ENCODE results near the gene SGPL1.
"Not testable (repeated sequence)": the region's sequence is repeated elsewhere in the genome, so short reads cannot be mapped to it uniquely, and the experiment has no call there.

SGPL1 gene, protein sequence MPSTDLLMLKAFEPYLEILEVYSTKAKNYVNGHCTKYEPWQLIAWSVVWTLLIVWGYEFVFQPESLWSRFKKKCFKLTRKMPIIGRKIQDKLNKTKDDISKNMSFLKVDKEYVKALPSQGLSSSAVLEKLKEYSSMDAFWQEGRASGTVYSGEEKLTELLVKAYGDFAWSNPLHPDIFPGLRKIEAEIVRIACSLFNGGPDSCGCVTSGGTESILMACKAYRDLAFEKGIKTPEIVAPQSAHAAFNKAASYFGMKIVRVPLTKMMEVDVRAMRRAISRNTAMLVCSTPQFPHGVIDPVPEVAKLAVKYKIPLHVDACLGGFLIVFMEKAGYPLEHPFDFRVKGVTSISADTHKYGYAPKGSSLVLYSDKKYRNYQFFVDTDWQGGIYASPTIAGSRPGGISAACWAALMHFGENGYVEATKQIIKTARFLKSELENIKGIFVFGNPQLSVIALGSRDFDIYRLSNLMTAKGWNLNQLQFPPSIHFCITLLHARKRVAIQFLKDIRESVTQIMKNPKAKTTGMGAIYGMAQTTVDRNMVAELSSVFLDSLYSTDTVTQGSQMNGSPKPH

DNA sequence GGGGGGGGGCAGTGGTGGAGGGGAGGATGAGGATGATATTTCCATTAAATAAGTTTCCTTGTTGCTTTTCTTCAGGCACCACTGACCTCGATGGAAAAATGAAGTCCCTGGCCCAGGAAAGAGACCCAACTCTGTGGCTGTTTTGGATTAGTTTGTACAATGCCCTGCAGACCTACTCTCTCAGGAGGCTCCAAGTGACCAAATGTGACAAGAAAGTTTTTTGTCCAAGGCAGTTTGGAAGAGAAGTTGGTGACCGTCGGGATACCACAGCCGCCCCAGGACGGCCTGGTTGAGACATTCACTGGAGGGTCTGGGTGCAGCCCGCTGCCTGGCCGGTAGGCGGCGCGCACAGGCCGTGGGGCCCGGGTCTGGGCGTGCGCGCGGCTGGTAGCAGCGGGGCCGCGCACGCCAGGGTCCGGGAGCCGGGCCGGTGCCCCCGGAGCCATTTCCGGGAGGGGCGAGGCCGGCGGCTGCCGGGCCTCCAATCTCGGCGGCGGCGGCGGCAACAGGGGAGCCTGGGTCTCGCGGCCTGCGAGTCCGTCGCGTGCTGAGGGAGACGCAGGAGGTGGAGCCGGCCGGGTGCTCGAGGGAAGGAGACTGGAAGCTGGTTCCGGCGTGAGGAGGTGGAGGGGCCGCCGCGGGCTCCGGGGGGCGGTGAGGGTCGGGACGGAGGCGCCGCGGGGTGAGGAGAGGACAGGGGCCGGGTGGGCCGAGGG is at the start of gene SGPL1:
Gene SGPL1, plus strand, starts transcription at position 445 of the 716 bp plus-strand sequence. CDS start 906 bp downstream, outside the sequence.
- DNase-seq = peak; percentile 59 to 62

DNA sequence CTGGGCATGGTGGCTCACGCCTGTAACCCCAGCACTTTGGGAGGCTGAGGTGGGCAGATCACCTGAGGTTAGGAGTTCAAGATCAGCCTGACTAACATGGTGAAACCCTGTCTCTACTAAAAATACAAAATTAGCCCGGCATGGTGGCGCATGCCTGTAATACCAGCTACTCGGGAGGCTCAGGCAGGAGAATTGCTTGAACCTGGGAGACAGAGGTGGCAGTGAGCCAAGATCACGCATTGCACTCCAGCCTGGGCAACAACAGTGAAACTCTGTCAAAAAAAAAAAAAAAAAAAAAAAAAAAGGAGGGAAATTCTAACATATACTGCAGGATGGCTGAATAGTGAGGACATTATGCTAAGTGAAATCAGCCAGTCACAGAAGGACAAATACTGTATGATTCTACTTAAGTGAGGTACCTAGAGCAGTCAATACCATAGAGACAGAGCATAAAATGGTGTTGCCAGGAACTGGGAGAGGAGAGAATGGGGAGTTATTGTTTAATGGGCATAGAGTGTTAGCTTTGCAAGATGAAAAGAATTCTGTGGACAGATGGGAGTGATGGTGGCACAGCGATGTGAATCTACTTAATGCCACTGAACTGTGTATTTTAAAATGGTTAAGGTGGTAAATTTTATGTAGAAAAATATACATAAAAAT is 47.6 kb upstream of the SGPL1 start:
- not testable (repeated sequence) for DNase-seq

DNA sequence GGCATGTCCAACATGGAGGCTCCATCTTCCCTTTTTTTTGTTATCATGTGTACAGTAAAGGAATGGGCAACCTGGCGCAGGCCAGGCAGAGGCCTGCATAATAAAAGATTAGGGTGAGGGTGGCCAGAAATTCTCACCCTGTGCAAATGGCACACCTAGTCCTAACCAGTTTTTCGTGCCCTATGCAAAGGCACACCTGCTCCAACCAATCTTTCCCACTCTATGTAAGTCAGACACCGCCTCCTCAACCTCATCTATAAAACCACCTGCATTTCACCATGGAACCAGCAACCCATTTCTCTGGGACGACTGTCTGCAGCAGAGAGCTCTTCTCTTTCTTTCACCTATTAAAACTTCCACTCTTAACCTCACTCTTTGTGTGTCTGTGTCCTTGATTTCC is 46.6 kb upstream of the SGPL1 start:
- DNase-seq = no peak

DNA sequence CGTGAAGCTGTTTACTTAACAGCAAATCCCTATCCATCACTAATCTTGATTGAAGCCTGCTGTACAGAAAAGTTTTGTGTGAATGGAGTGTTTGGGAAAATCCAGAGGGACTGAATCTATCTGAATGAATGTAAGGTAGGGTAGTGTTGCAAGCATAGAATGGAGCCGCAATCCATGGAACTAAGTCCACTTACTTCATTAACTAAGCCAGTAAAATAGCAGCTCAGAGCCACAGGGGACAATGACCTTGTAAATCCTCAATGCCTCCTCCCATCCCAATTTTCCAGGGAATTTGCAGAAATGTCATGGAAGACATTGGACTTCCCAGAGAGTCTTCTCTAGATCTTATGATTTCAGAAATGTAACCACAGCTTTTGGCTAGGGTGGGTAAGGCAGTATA is 45.7 kb upstream of the SGPL1 start:
- no peak for DNase-seq

DNA sequence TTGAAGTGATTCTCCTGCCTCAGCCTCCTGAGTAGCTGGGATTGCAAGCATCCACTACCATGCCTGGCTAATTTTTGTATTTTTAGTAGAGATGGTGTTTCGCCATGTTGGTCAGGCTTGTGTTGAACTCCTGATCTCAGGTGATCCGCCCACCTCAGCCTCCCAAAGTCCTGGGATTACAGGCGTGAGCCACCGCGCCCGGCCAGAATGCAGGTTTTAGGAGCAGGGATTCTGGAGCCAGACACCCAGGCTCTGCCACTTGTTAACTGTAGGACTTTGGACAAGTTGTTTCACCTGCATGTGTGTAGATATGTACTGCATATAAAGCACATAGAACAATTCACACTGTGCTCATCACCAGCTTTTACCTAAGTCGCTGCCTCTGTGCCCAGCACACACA is 45.2 kb upstream of the SGPL1 start:
- DNase-seq = not testable (repeated sequence)

DNA sequence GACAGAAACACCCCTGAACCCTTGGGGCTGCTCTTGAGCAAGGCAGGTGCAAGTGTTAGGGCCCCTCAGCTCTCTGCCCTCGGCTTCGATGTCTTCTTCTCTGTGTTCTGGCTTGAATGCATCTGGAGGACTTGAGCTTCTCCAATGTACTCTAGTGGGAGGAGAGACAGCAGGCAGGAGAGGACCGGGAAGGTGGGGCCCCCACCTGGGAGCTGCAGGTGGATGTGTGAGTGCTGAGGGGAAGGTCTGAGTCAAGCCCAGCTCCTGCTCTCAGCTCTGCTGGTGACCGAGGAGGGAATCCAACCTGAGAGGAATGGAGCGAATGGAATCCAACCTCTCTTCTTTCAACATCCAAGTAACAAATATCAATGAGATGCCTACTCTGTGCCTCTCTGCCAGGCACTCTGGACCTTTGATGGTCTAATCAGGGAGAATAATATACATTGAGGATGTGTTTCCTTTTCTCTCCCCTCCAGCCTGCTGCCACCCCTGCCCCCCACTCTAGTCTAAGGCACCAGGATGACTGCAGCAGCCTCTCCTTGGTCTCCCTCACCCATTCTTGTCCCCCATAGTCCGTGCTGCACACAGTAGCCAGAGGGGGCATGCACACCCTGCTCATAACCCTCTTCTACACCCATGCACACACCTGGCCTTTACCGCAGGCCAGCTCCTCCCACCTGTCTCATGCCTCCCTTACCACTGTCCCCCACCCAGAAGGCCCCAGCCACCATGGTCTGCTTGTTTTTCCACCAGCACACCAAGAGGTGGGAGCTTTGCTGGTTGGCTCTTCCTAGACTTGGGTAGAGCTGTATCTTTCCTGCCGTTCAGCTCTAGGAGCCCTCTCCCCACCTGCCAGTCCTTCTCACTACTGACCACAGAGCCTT is 44.2 kb upstream of the SGPL1 start:
- DNase-seq = no peak

DNA sequence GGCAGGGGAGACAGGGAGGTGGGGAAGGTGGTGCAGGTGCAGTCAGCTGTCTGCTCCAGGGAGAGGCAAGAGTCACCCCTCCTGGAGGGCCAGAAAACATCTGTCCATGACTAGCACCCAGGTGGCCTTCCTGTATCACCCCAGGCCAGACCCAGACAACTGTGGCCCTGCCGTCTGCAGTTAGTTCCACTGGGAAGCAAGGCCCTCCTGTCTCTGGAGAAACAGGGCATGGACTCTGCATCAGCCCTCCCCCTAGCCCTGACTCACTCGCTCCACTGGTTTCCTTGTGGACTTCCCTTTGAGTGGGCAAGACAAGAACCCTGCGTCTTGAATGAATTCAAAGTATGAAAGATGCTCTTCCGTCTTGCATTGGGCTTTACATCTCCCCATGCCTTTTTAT is 43.1 kb upstream of the SGPL1 start:
- DNase-seq = no peak

DNA sequence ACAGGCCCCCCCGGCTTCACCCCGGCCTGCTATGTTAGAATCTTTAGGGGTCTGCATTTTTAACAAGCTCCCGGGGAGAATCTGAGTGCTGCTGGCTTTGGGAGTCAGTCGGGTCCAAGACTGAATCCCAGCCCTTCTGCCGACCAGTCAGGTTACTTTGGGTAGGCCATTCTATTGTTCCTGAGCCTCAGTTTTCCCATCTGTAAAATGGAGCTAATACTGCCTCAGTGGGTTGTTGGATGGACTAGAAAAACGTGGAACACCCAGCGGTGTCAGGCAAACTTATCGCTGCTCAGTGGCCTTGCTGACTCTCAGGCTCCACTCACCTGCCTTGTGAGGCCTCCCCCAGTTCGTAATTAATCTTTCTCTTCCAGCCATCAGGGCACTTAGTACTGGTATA is 42.3 kb upstream of the SGPL1 start:
- DNase-seq = no peak

DNA sequence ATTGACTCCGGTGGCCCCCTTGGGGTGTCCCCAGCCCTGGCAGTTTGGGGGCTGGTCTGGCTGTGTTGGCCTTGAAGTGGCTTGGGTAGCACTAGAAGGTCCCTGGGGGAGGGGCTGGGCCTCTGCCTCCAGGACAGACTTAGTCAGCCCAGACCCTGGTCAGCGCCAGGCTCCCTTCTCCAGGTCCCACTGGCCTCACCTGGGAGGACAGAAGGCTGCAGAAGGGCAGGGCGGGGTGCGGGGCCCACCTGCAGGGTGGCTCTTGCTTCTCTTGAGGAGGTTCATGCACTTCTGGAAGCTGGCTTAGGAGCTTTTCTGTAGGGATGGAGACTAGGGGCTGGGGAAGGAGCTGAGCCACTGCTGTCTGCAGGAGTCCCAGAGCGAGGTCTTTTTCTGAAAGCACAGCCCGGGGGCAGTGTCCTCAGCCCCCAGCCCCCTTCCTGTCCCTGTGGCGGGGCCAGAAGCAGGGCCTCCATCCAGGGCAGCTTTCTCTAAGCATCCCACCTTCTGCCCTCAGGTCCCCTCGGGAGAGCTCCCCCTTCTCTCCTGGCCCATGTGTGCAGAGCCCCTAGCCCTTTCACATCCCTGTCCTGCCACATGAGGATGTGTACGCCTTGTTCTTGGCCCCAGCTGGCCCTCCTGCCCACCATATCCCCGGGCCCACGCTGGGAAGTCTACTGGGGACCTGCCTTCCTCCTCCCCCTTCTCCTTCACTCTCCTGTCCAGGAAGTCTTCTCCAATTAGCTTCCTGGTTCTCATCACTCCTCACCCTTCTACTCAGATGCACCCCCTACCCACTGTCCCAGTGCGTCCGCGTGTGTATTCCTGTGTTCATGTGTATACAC is 41.6 kb upstream of the SGPL1 start:
- DNase-seq = no peak

DNA sequence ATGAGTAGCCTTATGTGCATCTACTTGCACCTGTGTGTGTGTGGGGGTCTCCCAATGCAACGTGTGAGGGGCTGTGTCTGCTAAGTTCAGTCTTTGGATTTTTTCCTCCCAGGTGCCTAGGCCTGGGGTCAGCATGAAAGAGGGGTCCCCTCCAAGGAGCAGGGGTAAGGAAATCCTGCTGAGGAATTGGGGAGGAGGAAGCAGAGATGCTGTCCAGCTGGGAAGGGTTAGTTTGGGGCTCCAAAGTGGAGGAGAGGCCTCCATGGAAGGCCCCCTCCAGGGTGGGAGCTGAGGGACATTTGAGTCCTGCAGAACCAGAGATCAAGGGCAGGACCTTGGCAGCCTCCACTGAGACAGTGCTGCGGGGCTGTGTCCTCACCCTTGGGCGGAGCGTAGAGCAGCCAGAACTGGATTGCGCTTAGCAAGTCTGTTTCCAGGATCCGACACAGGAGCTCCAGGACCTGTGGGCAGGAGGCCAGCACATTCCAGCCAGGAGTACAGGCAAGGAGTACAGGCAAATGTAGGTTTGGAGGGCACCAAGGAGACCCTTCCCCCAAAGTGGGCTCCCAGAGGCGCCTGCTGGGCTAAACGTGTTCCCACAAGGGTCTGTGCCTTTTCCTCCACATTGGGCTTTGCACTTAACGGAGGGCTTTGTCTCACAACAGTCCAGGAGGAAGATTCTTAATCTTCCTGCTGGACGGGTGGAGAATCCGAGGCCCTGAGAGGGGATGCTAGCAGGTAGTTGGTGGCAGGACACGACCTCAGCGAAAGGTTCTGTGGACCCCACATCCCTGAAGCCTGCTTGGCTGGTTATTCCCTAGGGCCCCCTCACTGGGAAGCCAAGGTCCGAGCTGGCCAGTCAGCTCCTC is 40.7 kb upstream of the SGPL1 start:
- no peak for DNase-seq

DNA sequence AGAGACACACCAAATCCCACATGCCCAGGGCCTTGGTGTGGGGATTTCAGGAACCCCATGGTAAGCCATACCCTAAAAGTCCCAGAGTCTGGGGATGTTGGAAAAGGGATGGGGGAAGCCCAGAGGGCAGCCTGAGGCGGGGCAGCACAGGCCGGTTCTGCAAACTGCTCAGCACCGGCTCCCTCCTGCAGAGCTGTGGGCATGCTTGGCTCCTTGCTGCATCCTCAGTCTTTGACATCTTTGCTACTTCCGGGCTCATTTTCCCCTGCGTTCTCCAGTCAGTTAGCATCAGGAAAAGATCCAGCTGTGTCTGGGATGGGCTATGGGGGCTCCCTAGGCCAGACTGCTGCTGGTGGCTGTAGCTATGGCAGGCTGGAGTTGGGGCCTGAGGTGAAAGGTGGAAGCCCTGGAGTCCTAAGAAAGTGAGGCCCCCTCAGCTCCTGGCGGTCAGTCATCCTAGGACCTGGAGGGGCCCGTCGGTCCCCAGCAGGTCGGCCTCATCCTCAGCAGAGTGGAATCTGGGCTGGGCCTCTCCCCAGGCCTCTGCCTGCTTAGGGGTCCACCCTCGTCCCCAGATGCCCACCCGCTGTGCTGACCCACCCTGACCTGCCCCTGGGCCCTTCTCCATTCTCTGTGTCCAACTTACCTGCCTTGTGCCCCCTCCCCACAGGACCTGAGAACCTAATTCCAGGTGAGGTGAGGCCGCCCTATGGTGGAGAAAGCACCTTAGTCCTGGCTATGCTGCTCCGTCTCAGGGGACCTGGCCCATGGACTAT is 39.9 kb upstream of the SGPL1 start:
- no peak for DNase-seq

DNA sequence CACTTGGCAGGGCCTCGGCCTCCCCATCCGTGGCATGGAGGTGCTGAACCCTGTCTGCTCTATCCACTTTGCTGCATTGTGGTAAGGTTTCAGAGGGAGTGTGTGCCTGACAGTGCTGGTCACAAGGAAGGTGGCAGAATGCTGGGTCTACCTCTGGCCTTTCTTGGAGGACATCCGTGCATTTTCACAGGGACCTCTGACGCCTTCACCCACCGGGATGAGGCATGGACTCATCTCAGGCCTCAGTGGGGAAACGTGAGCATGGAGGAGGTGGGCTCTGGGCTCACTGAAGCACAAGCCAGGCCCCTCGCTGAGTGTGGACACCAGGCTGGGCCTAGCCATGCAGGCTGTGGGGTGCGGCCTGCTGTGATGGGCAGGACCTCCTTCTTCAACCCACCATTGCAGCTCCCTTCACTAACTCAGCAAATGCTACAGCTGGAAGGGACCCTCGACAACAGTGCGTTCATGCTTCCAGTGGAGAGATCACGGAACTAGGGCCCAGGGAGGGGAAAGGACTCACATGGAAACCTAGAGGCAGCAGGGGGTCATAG is 39.2 kb upstream of the SGPL1 start:
- DNase-seq = no peak

DNA sequence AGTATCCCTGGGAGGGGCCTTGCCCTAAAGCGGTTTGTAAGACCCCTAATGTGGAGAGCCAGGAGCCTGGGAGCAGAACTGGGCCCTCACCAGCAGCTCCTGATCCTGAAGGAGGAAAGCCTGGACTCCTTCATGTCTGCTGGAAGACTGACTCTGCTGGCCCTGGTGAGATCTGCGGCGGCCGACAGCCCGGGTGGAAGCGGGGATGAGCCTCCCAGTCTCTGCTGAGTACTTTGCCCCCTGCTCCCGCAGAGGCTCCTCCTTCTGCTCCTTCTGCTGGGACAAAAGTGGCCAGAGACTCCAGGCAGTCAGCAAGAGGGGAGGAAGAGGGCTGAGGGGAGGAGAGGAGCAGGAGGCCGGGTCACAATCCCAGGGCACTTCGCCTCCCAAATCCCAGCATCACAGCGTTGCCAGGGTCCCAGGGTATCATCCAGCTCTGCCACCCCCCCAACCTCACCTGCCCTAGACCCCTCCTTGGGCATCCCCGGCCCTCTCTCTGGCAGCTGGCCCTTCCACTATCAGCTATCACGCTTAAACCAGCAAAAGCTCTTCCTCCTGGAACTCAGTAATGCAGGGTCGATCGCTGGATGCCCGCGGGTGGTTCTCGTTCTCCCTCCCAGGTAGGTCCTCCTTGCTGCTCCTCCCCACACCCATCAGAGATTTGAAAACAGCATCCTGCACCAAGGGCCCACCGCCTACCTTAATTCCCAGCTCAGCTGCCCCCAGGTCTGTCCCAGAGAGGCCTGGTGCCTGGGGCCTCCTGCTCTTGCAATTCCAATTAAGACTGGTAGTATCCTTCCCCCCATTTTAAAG is 38.5 kb upstream of the SGPL1 start:
- no peak for DNase-seq

DNA sequence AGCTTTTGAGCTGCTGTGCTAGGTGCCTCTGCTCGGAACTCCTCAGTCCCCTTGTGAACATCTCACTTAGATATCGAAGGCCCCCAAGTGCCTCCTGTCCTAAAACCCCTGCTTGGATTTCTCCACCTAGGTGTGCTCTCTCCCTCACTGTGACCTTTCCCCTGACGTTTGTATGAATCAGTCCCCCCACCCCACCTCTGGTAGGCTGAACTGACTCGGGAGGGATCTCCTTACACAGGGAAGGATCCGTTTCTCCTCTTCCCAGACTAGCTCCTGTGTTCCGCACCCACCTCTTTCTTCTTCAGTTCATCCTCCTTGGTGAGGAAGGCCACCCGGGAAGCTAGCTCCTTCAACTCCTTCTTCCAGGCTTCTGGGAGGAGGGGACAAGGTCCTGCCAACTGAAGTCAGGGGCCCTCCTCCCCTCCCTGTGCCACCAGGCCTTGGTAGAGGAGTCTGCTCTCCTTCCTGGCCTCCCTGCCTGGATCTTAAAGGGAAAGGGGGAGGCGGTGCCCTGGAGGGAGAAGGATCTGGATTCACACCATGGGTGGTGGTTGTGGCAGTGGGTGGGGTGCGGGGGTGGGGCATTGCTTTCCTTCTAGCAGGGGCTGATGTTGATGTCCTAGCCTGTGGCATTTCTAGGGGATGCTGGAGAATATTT is 37.4 kb upstream of the SGPL1 start:
- no peak for DNase-seq

DNA sequence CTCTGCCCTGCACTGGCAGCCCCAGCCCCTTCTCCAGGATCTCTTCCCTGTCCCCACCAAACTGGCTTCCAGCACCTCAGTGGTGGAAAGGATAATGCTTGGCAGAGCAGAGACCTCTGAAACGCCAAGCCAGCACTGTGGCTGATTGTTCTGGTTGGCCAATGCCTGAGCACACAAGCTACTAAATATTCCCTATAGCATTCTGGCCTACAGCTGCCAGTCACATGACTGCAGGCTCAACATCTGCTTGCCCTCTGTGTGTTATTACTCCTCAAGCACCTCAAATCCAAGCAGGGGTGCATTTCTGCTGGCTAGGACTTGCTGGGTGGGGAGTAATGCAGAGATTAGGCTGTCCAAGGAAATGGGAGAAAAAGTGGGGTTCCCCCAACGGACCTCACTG is 36.7 kb upstream of the SGPL1 start:
- DNase-seq = no peak

DNA sequence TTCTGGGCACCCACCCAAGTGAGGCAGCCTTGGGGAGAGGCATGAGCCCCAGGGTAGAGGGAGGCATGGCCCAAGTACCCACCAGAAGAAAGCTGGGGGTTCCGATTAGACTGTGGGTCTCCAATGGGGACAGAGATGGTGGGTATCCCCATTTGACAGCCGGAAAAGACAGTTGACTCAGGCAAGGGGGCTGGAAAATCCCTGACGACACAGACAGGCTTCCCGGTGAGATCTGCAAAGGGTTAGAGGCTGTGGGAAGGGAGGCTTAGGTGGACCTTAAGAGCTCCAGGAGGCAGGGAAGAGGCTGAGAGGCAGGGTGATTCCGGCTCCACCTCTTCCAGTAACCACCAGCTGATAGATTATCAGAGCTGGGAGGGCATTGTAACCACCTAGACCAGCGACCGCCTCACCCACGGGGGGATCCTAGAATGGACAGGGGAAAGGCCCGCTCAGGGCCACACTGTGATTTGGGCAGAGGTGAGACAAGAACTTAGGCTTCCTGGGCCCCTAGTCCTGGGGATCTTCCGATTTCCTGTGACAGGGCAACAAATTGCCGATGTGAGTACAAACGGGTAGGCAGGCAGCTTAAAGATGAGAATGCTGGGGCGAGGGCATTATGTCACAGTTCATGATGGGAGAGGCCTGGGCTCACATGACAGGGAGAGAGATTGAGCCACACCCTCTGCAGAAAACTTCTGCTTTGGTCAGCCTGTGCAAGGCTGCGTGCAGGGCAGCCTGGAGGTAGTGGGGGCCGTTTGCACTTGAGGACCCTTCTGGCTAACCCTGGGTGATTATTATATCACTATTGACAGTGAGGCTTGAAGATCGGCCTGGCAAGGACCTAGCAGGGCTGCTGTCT is 36.0 kb upstream of the SGPL1 start:
- no peak for DNase-seq

DNA sequence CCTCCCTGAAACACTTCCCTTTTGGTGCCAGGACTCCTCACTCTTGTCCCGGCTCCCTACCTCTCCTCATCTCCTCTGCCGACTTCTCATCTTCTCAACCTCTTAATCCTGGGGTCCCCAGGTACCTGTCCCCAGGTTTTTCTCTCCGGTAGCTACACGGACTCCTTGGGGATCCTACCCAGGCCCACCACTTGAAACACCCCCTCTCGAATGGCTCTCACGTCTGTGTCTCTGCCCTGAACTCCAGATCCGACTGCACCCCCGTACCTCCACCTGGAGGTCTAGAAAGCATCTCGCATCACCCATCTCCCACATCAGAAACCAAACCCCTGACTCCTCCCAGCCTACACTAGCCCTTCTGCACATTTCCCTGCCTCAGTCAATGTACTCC is 35.4 kb upstream of the SGPL1 start:
- no peak for DNase-seq
